Measurements from ENCODE around the gene PDGFC. TPM values are rescaled to one million over a fixed set of nuclear protein-coding genes. Genes with fewer than 3 reads are reported as not detected.

The PDGFC gene
- total and polyA plus RNA-seq, 2 of the 8 experiments (the other 6 are each of a cell fraction or from before 2014, with no cell fraction given): 0.65 to 2.7 TPM

- TF ChIP-seq RNF2 (IDR thresholded peaks at IDR 0.05; ENCODE audit: borderline replicate concordance, low read depth, low read length, missing control alignments, poor library complexity, severe bottlenecking): no peak
- no peak for TF ChIP-seq TAF7 (optimal IDR thresholded peaks at IDR 0.05; ENCODE audit: borderline replicate concordance, low read depth, low read length)
- no peak for TF ChIP-seq JUN (IDR thresholded peaks at IDR 0.05; ENCODE audit: low read depth, low read length)
- TF ChIP-seq CTBP2 (IDR thresholded peaks at IDR 0.05; ENCODE audit: borderline replicate concordance, insufficient read depth, insufficient read length, low read length): no peak
- no peak for TF ChIP-seq JUND (IDR thresholded peaks at IDR 0.05; ENCODE audit: low read length)
- TF ChIP-seq TAF1 (IDR thresholded peaks at IDR 0.05; ENCODE audit: low read depth, low read length): no peak
Observed at GRCh38 chr4:156954587-156954986, 17.0 kb downstream of the PDGFC start (continued).
